B cell (primary cell): Measurements from ENCODE around the gene BHLHE40. TPM values are rescaled to one million over a fixed set of nuclear protein-coding genes. Genes with fewer than 3 reads are reported as not detected.

ENCODE experiments used
- ATAC-seq: fragments of 200-7000 bp; cut with Tn5 transposase; one replicate; pipeline ENCODE4 v1.10.0; 2021; ENCODE audit warnings: low read depth, mild to moderate bottlenecking, moderate number of reproducible peaks, moderate library complexity
- CTCF ChIA-PET: fragments of 350-600 bp; sonication (Branson Sonifier 250); formaldehyde crosslinking; loops from one replicate; lab custom pipeline; 2021; ENCODE audit warnings: antibody characterized with exemption, inconsistent platforms; lab: Charles Lee
- POLR2A ChIA-PET: fragments of 350-600 bp; sonication (Branson Sonifier 250); formaldehyde crosslinking; loops from one replicate; lab custom pipeline; 2021; ENCODE audit warnings: antibody characterized with exemption; lab: Charles Lee
- DNase-seq: peaks from one replicate; pipeline ENCODE4 v3.0.0; 2013
- H2AFZ ChIP-seq: 2 replicates; pipeline ENCODE4 v1.6.1; 2012; ENCODE audit warnings: mild to moderate bottlenecking, low read depth, low read length; ENCODE audit not compliant: insufficient read depth, poor library complexity, severe bottlenecking
- H3K27ac ChIP-seq, 2 donors: 1 replicate in 1 of 2; 2 replicates in 1 of 2; pipeline ENCODE4 v1.5.1; 2012 to 2013; ENCODE audit warnings: low read length in 2 of 2, mild to moderate bottlenecking in 2 of 2, moderate library complexity in 1 of 2
- H3K27me3 ChIP-seq, 4 experiments: fragments of 200-600 bp in 1 of 4; sonication (generic) in 1 of 4; replicated peaks in 1 of 4; 1 replicate in 2 of 4; 2 replicates in 2 of 4; pipeline versions ENCODE4 v1.6.1 to v1.7.0; 2013 to 2016; ENCODE audit warnings: low read length in 3 of 4, mild to moderate bottlenecking in 2 of 4, mixed read lengths in 1 of 4, moderate library complexity in 1 of 4; ENCODE audit not compliant: insufficient read depth in 4 of 4, control insufficient read depth in 3 of 4; ENCODE audit errors: control extremely low read depth in 1 of 4
- H3K36me3 ChIP-seq, 2 experiments: replicated peaks in 1 of 2; 1 replicate in 1 of 2; 2 replicates in 1 of 2; pipeline versions ENCODE4 v1.6.1 to v1.7.1; 2013; ENCODE audit warnings: low read length in 1 of 2; ENCODE audit not compliant: insufficient read depth in 2 of 2, control insufficient read depth in 1 of 2; ENCODE audit errors: control extremely low read depth in 1 of 2, extremely low read depth in 1 of 2
- H3K4me1 ChIP-seq, 2 donors: fragments of 200-600 bp in 1 of 2; sonication (generic) in 1 of 2; 1 replicate in 1 of 2; 2 replicates in 1 of 2; pipeline versions ENCODE4 v1.5.1 to v1.6.1; 2013 to 2017; ENCODE audit warnings: low read length in 2 of 2; ENCODE audit not compliant: control insufficient read depth in 2 of 2, insufficient read depth in 2 of 2
- H3K4me2 ChIP-seq: replicated peaks from 2 replicates; pipeline ENCODE3; 2012; ENCODE audit warnings: mild to moderate bottlenecking, low read depth, low read length; ENCODE audit not compliant: poor library complexity, severe bottlenecking
- H3K4me3 ChIP-seq, 5 experiments: fragments of 200-600 bp in 1 of 5; sonication (generic) in 1 of 5; 1 replicate in 3 of 5; 2 replicates in 2 of 5; pipeline versions ENCODE4 v1.5.1 to v1.7.0; 2011 to 2016; ENCODE audit warnings: low read length in 4 of 5, mild to moderate bottlenecking in 4 of 5, low read depth in 2 of 5, control low read depth in 1 of 5, moderate library complexity in 1 of 5; ENCODE audit not compliant: insufficient read depth in 1 of 5; ENCODE audit errors: control extremely low read depth in 1 of 5, extremely low read depth in 1 of 5
- H3K79me2 ChIP-seq: fragments of 200-600 bp; sonication (generic); one replicate; pipeline ENCODE4 v1.6.0; 2016; ENCODE audit warnings: low read length; ENCODE audit not compliant: control insufficient read depth, insufficient read depth
- H3K9ac ChIP-seq: fragments of 200-600 bp; sonication (generic); 2 replicates; pipeline ENCODE4 v1.6.1; 2017; ENCODE audit warnings: mild to moderate bottlenecking, low read length, moderate library complexity
- H3K9me3 ChIP-seq, 3 donors: one replicate each; pipeline versions ENCODE4 v1.6.1 to v1.7.1; 2013; ENCODE audit warnings: low read length in 2 of 3; ENCODE audit not compliant: control insufficient read depth in 2 of 3, insufficient read depth in 1 of 3; ENCODE audit errors: control extremely low read depth in 1 of 3
- H4K20me1 ChIP-seq: 2 replicates; pipeline ENCODE4 v1.6.0; 2012; ENCODE audit warnings: mild to moderate bottlenecking, low read length; ENCODE audit not compliant: insufficient read depth, control insufficient read depth, poor library complexity, severe bottlenecking
- H3K27ac Mint-ChIP-seq: one replicate; pipeline ENCODE4 v1.8.0; 2021; ENCODE audit warnings: mixed read lengths
- H3K27me3 Mint-ChIP-seq: one replicate; pipeline ENCODE4 v1.8.0; 2021; ENCODE audit warnings: mixed read lengths
- H3K4me1 Mint-ChIP-seq: one replicate; pipeline ENCODE4 v1.8.0; 2021; ENCODE audit warnings: mixed read lengths
- H3K4me3 Mint-ChIP-seq: one replicate; pipeline ENCODE4 v1.8.0; 2021; ENCODE audit warnings: mixed read lengths
- H3K9me3 Mint-ChIP-seq: one replicate; pipeline ENCODE4 v1.8.0; 2022; ENCODE audit warnings: mixed read lengths; ENCODE audit not compliant: insufficient read depth
- CTCF ChIP-seq: fragments of 200-600 bp; IDR thresholded peaks from one replicate; pipeline ENCODE4 v1.8.0; 2022; ENCODE audit warnings: antibody characterized with exemption, mild to moderate bottlenecking
- EZH2 ChIP-seq: IDR thresholded peaks from 2 replicates; pipeline ENCODE4 v1.6.1; 2012; ENCODE audit warnings: borderline replicate concordance, low read depth, mild to moderate bottlenecking, moderate library complexity, low read length; ENCODE audit not compliant: insufficient read depth, poor library complexity, severe bottlenecking
- WGBS: methylation state at CpG from one replicate; pipeline ENCODE4 v1.1.5; 2013; ENCODE audit warnings: missing lambda C conversion rate; ENCODE audit not compliant: insufficient coverage; 5-methylcytosine and 5-hydroxymethylcytosine counted together
- intact Hi-C: fragments of 100-400 bp; cut with micrococcal nuclease; formaldehyde crosslinking; loops from one replicate; pipeline ENCODE4 v1.10.0; 2022
- polyA plus RNA-seq: library from polyadenylated mRNA; depleted of rRNA; stranded (reverse); fragments of >200 nt; gene quantifications from 2 replicates; pipeline ENCODE4 v1.2.3, GENCODE V29; 2012
- total RNA-seq, 2 donors: library from RNA; stranded (reverse); fragments of 120-200 nt in 1 of 2; gene quantifications; 1 replicate in 1 of 2; 2 replicates in 1 of 2; pipeline versions ENCODE4 v1.2.3 to v1.2.4, GENCODE V29; 2013 to 2022

BHLHE40 gene
- total and polyA plus RNA-seq, 2 donors (not counting 1 experiment from before 2014, with no cell fraction given), result 26.2 to 53.8 TPM

GRCh38 chr3:4994144-4994730 is 15.0 kb downstream of the BHLHE40 start:
- Histone ChIP-seq H3K36me3 (no peaks in the 10 kb centered on the region), H3K27me3 (no peaks in the 10 kb centered on the region), H2AFZ (no peak overlapping the region), H3K4me2 (no peak overlapping the region), H3K9ac (no peak overlapping the region), H3K4me3 (no peak overlapping the region), H3K27ac (no peak overlapping the region), H3K79me2 (no peaks in the 10 kb centered on the region), H4K20me1 (no peaks in the 10 kb centered on the region), H3K9me3 (peaks cover 0 to 3% (median 0%) of the 10 kb centered on the region in 3 donors), H3K4me1 (peaks cover 0 to 11% of the 10 kb centered on the region in 2 donors)
- POLR2A ChIA-PET, result interaction anchor here (0.9 kb wide), 1 partner anchor 10 kb away, joined by 3 read pairs; no protein-coding TSS in a partner anchor
- DNase-seq, result no peak
- Mint-ChIP-seq H3K27me3 (no peaks in the 10 kb centered on the region), H3K4me1 (peaks cover 21% of the 10 kb centered on the region), H3K27ac (no peak overlapping the region), H3K4me3 (no peak overlapping the region), H3K9me3 (no peaks in the 10 kb centered on the region)
- intact Hi-C loops, result no loop called here
- CTCF ChIA-PET, result interaction anchor here (0.6 to 6.9 kb wide), 4 partner anchors 12 to 283 kb away, joined by 3 to 39 read pairs (median 4); no protein-coding TSS in a partner anchor
- ATAC-seq, result no peak
- TF ChIP-seq CTCF, result no peak
- TF ChIP-seq EZH2, result no peak

- CTCF ChIA-PET, result interaction anchor here (0.6 to 6.9 kb wide), 5 partner anchors 13 to 283 kb away, joined by 3 to 39 read pairs (median 4); no protein-coding TSS in a partner anchor
Measured at GRCh38 chr3:4994823-4995499, 15.7 kb downstream of the BHLHE40 start.

More at GRCh38 chr3:4994823-4995499, 15.7 kb downstream of the BHLHE40 start:
- Histone ChIP-seq H3K27me3 (no peaks in the 10 kb centered on the region), H3K9me3 (peaks cover 0 to 3% (median 0%) of the 10 kb centered on the region in 3 donors), H3K9ac (no peak overlapping the region), H3K4me3 (no peak overlapping the region), H3K79me2 (no peaks in the 10 kb centered on the region), H3K36me3 (no peaks in the 10 kb centered on the region), H4K20me1 (no peaks in the 10 kb centered on the region), H3K4me2 (no peak overlapping the region), H2AFZ (no peak overlapping the region), H3K27ac (no peak overlapping the region), H3K4me1 (peaks cover 0 to 6% of the 10 kb centered on the region in 2 donors)
- Mint-ChIP-seq H3K4me3 (no peak overlapping the region), H3K27ac (peak overlapping the region; percentile 3), H3K9me3 (no peaks in the 10 kb centered on the region), H3K27me3 (no peaks in the 10 kb centered on the region), H3K4me1 (peaks cover 15% of the 10 kb centered on the region)
- TF ChIP-seq CTCF (no peak), EZH2 (no peak)
- 68% methylated on average over 7 of the region's 11 CpGs for WGBS
- intact Hi-C loops, result no loop called here
- no peak for DNase-seq
- ATAC-seq, result no peak
- POLR2A ChIA-PET, result interaction anchor here (0.9 kb wide), 1 partner anchor 11 kb away, joined by 3 read pairs; no protein-coding TSS in a partner anchor
